Duodenal mucosa (tissue), 2 donors: ENCODE measurements around the gene NTN1.
A peak's percentile ranks its signal among the peaks of the same experiment; 100 is the strongest.

Experiments used
- H3K27ac ChIP-seq: one replicate; pipeline ENCODE4 v1.7.0; 2013; ENCODE audit warnings: low read depth, low read length
- H3K27me3 ChIP-seq, 2 donors: one replicate each; pipeline ENCODE4 v1.7.0; 2013; ENCODE audit warnings: low read length in 2 of 2, control low read depth in 1 of 2; ENCODE audit not compliant: insufficient read depth in 2 of 2, control insufficient read depth in 1 of 2
- H3K36me3 ChIP-seq, 2 donors: one replicate each; pipeline ENCODE4 v1.7.0; 2013; ENCODE audit warnings: low read length in 2 of 2, control low read depth in 1 of 2; ENCODE audit not compliant: insufficient read depth in 2 of 2, control insufficient read depth in 1 of 2
- H3K4me1 ChIP-seq, 2 donors: one replicate each; pipeline ENCODE4 v1.7.0; 2013; ENCODE audit warnings: low read length in 2 of 2, control low read depth in 1 of 2; ENCODE audit not compliant: insufficient read depth in 2 of 2, control insufficient read depth in 1 of 2
- H3K4me3 ChIP-seq, 2 donors: one replicate each; pipeline ENCODE4 v1.7.0; 2013; ENCODE audit warnings: low read length in 2 of 2, low read depth in 1 of 2
- H3K9ac ChIP-seq, 2 donors: one replicate each; pipeline ENCODE4 v1.7.0; 2013; ENCODE audit warnings: low read length in 2 of 2, low read depth in 1 of 2
- H3K9me3 ChIP-seq, 2 donors: one replicate each; pipeline ENCODE4 v1.7.0; 2013; ENCODE audit warnings: low read length in 2 of 2, control low read depth in 1 of 2; ENCODE audit not compliant: control insufficient read depth in 1 of 2

The NTN1 gene

GRCh38 chr17:9268546-9268945, 247.2 kb downstream of the NTN1 start:
- Histone ChIP-seq H3K27me3 (no peaks in the 10 kb centered on the region), H3K4me1 (no peaks in the 10 kb centered on the region), H3K36me3 (no peaks in the 10 kb centered on the region), H3K4me3 (no peak overlapping the region), H3K27ac (no peak overlapping the region), H3K9me3 (peaks cover 0 to 7% of the 10 kb centered on the region in 2 donors), H3K9ac (no peak overlapping the region)

DNA sequence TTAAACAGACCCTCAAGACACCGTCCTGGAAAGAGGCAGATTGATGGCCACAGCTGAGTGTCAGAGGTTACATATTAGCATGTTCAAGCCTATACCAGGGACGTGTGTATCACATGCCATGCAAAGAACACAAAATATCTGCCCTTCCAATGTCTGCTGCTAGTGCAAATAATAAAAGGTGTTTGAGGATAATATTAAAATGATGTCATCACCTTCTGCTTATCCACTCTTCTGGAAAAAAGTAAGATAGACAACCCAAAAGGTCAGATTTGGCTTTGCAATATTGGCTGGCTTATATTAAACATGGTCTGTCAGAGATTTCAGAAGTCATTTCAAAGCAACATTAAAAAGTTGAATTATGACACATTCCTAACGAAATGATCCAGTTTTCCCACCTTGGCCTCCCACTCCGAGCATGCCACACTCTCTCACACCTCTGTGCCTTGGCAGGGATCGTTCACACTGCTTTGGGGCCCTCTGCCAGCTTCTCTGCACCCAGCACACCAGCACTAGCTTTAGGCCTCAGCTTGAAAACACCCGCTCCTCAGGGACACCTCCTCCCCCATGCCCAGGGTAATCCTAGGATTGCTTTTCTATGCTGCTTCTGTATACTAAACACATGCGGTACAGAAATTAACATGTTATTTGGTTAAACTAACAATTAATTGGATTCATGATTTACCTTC, 248.2 kb downstream of the NTN1 start:
- Histone ChIP-seq H3K4me3 (no peak overlapping the region), H3K36me3 (no peaks in the 10 kb centered on the region), H3K4me1 (no peaks in the 10 kb centered on the region), H3K9ac (no peak overlapping the region), H3K9me3 (no peaks in the 10 kb centered on the region), H3K27me3 (no peaks in the 10 kb centered on the region), H3K27ac (no peak overlapping the region)

GRCh38 chr17:9270921-9271320, 249.6 kb downstream of the NTN1 start:
- no peaks in the 10 kb centered on the region for H3K27me3 ChIP-seq
- H3K27ac ChIP-seq: no peak overlapping the region
- H3K9ac ChIP-seq: no peak overlapping the region
- H3K9me3 ChIP-seq: no peaks in the 10 kb centered on the region
- no peaks in the 10 kb centered on the region for H3K36me3 ChIP-seq
- no peaks in the 10 kb centered on the region for H3K4me1 ChIP-seq
- no peak overlapping the region for H3K4me3 ChIP-seq

GRCh38 chr17:9271989-9272388, 250.7 kb downstream of the NTN1 start:
- H3K4me3 ChIP-seq: no peak overlapping the region
- H3K4me1 ChIP-seq: no peaks in the 10 kb centered on the region
- no peaks in the 10 kb centered on the region for H3K9me3 ChIP-seq
- no peak overlapping the region for H3K27ac ChIP-seq
- H3K9ac ChIP-seq: peak overlapping the region in 1 of 2 donors; percentile 5
- no peaks in the 10 kb centered on the region for H3K27me3 ChIP-seq
- no peaks in the 10 kb centered on the region for H3K36me3 ChIP-seq

DNA sequence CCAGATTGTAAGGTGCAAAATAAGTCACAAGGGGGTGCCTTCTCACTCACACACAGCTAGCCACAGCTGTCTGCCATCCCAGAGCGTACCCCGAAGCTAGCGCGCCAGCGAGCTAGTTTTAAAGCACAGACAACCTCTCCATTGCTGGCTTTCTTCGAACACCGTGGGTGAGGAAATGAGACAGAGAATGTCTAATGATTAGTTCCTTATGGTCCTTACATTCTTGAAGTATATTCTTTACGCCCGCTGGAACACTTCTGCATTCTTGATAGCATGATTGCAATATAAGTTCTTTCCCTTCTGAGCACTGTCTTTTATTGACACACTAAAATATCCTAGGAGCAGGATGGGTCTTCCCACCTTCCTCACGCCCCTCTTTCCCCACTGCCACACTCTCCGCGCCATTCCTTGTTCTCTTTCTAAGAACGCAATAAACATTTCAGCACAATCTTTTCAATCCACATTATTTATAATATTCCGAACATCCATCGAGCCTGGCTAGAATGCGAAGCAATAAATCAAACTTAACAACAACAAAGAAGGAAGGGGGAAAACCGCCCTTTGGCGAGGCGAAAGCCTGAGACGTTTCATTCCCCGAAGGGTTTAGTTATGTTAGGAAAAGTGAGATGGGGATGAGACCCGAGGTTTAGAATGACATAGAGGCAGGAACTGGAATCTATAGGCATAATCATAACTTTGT, 251.3 kb downstream of the NTN1 start:
- Histone ChIP-seq H3K27me3 (no peaks in the 10 kb centered on the region), H3K36me3 (no peaks in the 10 kb centered on the region), H3K4me3 (no peak overlapping the region), H3K9me3 (no peaks in the 10 kb centered on the region), H3K9ac (peak overlapping the region in 1 of 2 donors; percentile 5), H3K4me1 (no peaks in the 10 kb centered on the region), H3K27ac (no peak overlapping the region)

DNA sequence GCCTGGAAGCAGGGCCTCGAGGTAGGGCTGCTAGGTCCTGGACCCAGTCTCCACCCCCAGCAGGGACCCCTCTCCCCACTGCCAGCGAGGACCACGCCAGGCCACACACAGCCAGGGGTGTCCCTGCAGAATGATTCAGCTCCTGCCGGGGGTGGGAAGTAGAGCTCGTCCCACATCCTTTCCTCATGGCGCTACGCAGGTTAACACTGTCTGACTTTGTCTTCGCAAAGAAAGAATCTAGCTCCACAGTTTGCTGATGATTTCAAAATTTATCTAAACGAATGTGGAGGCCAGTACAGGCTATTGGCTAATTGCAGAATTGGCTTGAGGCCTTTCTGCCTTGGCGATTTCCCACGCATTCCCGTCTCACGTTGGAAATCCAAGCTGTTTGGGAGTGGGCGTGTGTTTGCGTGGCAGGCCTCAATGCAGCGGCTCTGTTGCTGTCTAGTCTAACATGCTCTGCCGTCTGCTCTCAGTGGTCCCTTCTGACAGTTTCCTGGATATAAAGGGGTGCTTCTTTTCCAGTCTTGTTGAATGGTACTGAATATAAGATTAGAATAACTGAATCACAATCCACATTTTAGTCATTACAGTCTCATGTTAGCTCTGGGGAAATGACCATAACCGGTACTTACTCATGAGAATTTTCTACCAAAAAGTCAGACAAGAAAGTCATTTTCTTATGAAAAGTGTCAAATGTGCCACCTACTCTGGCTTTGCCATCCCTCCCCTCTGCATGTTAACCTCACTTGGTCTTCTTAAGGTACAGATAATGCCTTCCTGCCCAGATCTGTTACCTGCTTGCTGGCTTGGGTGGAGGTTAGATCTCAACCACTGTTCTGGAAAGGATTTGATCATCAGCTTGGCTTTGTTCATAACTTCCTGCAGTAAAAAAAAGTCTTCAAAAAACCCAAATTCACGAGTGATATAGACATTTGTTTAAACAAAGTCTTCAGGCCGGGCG, 252.4 kb downstream of the NTN1 start:
- Histone ChIP-seq H3K27me3 (no peaks in the 10 kb centered on the region), H3K4me3 (no peak overlapping the region), H3K27ac (no peak overlapping the region), H3K9me3 (no peaks in the 10 kb centered on the region), H3K36me3 (no peaks in the 10 kb centered on the region), H3K9ac (no peak overlapping the region), H3K4me1 (no peaks in the 10 kb centered on the region)

GRCh38 chr17:9274973-9275372, 253.7 kb downstream of the NTN1 start:
- Histone ChIP-seq H3K9ac (no peak overlapping the region), H3K27me3 (no peaks in the 10 kb centered on the region), H3K4me3 (no peak overlapping the region), H3K9me3 (no peaks in the 10 kb centered on the region), H3K27ac (no peak overlapping the region), H3K4me1 (no peaks in the 10 kb centered on the region), H3K36me3 (no peaks in the 10 kb centered on the region)

- Histone ChIP-seq H3K27me3 (no peaks in the 10 kb centered on the region), H3K36me3 (no peaks in the 10 kb centered on the region), H3K4me3 (no peak overlapping the region), H3K9ac (no peak overlapping the region), H3K9me3 (no peaks in the 10 kb centered on the region), H3K4me1 (peaks cover 0 to 2% of the 10 kb centered on the region in 2 donors), H3K27ac (no peak overlapping the region)
Observed at GRCh38 chr17:9279893-9280292, 258.6 kb downstream of the NTN1 start.

DNA sequence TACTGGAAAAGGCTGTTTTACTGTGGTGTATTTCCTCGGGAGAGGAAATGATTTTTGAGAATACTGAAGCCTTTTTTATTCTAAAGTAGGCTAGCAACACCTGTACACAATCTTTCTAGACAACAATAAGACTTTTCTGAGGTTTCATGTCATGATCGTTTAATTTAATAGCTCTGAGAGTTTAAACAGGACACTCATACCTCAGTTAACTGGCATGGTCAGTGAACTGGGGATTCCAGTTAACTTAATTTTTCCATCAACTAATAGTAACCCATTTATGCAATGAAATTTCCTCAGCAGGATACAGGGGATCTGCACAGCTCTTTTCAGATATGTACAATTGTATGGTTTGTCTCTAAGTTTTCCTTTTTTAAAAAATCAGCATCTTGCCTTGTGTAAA, 262.6 kb downstream of the NTN1 start:
- Histone ChIP-seq H3K9ac (no peak overlapping the region), H3K9me3 (no peaks in the 10 kb centered on the region), H3K27ac (no peak overlapping the region), H3K4me3 (no peak overlapping the region), H3K27me3 (no peaks in the 10 kb centered on the region), H3K4me1 (peaks cover 0 to 5% of the 10 kb centered on the region in 2 donors), H3K36me3 (no peaks in the 10 kb centered on the region)

DNA sequence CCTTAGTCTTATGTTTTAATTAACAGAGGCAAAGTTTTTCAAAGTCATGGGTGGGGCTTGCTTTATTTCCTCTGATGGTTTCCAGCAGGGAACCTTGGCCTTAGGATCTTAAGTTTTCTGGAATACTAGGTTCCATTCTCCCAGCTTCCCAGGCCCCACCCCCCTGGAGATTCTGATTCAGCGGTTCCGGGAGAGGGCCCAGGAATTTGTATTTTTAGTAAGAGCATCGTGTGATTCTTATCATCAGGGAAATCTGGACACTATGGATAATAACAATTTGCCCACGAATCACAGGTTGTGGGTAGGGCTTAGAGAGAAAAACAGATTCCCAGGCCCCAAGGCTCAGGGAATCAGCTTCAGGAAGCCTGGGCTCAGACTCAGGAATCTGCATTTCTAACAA, 263.6 kb downstream of the NTN1 start:
- Histone ChIP-seq H3K9ac (no peak overlapping the region), H3K27me3 (no peaks in the 10 kb centered on the region), H3K27ac (no peak overlapping the region), H3K4me3 (no peak overlapping the region), H3K4me1 (peaks cover 0 to 5% of the 10 kb centered on the region in 2 donors), H3K36me3 (no peaks in the 10 kb centered on the region), H3K9me3 (no peaks in the 10 kb centered on the region)
